Rectal smooth muscle tissue (tissue), 1 donor: Measurements from ENCODE around the gene FAM170A.

Experiments
- H3K27ac ChIP-seq: one replicate; pipeline ENCODE4 v1.7.0; 2013; ENCODE audit warnings: low read depth, low read length, inconsistent platforms
- H3K27me3 ChIP-seq: one replicate; pipeline ENCODE4 v1.7.0; 2013; ENCODE audit warnings: low read length; ENCODE audit not compliant: control insufficient read depth, insufficient read depth
- H3K36me3 ChIP-seq: one replicate; pipeline ENCODE4 v1.7.0; 2013; ENCODE audit warnings: low read length; ENCODE audit not compliant: control insufficient read depth, insufficient read depth
- H3K4me1 ChIP-seq: one replicate; pipeline ENCODE4 v1.7.0; 2013; ENCODE audit warnings: low read length; ENCODE audit not compliant: control insufficient read depth, insufficient read depth
- H3K4me3 ChIP-seq: one replicate; pipeline ENCODE4 v1.7.0; 2013; ENCODE audit warnings: low read length
- H3K9ac ChIP-seq: one replicate; pipeline ENCODE4 v1.7.0; 2013; ENCODE audit warnings: low read length

FAM170A gene

DNA sequence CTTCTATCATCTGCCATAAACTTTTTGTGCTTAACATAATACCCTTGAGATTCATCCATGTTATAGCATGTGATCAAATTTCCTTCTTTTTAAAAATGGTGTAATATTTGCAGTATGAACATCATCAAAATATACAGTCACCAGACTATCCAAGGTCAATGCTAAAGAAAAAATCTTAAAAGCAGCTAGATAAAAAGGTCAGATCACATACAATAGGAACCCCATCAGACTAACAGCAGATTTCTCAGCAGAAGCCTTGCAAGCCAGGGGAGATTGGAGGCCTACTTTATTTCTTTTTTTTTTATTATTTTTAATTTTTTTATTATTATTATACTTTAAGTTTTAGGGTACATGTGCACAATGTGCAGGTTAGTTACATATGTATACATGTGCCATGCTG is 37.2 kb downstream of the FAM170A start:
- H3K27ac ChIP-seq = no peak overlapping the region
- no peaks in the 10 kb centered on the region for H3K36me3 ChIP-seq
- H3K9ac ChIP-seq = no peak overlapping the region
- no peaks in the 10 kb centered on the region for H3K27me3 ChIP-seq
- H3K4me1 ChIP-seq = no peaks in the 10 kb centered on the region
- no peak overlapping the region for H3K4me3 ChIP-seq

DNA sequence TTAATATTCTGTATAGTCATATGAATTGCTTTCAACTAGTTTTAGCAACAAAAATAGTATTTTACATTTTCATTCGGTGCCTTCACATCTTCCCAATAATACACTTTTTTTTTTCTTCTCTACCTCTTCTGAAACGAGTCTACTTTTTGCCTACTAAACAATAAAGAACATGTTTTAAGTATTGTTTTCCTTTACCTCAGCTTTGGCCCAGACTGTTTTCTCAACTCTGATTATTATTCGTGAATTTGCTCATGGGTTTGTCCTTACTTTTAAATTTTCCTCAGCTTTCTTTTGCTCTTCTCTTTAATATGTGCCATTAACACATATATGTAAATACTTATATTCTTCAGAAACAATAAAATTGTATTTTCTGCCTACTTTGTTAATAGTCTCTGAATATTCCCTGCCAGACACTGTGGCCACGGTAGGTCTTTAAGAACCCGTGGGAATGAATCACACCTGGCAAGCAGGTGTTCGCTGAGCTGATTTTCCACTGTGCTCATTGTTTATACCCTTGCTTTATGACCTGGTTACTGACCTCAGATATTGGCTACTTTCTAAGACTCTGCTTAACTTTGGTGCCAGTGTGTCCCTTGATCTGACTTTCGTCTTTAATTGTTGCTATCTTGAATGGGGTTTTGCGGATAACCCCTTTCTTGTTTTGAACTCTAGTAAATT is 49.1 kb downstream of the FAM170A start:
- no peaks in the 10 kb centered on the region for H3K27me3 ChIP-seq
- H3K36me3 ChIP-seq = no peaks in the 10 kb centered on the region
- H3K4me3 ChIP-seq = no peak overlapping the region
- no peaks in the 10 kb centered on the region for H3K4me1 ChIP-seq
- no peak overlapping the region for H3K9ac ChIP-seq
- no peak overlapping the region for H3K27ac ChIP-seq

DNA sequence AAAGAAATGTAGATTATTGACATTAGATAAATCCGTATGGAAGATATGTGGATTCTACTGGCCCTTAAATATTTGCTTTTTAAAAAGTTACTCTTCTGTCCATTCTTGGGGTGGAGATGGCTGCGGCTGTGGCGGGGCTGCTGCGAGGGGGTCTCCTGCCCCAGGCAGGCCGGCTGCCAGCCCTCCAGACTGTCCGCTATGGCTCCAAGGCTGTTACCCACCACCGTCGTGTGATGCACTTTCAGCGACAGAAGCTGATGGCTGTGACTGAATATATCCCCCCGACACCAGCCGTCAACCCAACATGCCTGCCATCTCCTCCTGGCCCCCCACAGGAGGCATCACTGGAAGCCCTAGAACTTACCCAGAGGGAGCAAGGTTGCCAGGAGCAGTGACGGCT is 50.7 kb downstream of the FAM170A start:
- no peaks in the 10 kb centered on the region for H3K4me1 ChIP-seq
- H3K27me3 ChIP-seq = no peaks in the 10 kb centered on the region
- no peak overlapping the region for H3K4me3 ChIP-seq
- no peak overlapping the region for H3K27ac ChIP-seq
- H3K36me3 ChIP-seq = no peaks in the 10 kb centered on the region
- H3K9ac ChIP-seq = no peak overlapping the region

DNA sequence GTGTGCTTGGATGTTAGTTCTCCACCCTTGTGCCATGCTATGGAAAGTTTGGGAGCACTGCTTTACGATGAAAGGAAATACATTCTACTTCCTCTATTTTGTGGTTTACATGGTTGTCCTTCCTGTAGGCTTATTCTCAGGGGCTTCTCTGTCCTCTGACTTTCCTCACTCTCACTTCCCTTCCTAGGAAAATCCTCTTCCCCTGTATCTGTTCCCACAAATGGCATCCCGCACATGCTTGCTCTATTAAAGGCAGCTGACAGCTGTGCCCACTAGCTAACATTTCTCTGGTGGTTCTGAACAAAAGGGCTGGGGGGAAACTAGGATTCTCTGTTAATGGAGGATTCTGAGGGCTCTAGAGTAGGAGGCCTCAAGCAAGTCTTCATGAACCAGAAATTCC is 52.4 kb downstream of the FAM170A start:
- H3K4me3 ChIP-seq = no peak overlapping the region
- no peak overlapping the region for H3K9ac ChIP-seq
- no peak overlapping the region for H3K27ac ChIP-seq
- no peaks in the 10 kb centered on the region for H3K27me3 ChIP-seq
- H3K36me3 ChIP-seq = no peaks in the 10 kb centered on the region
- H3K4me1 ChIP-seq = no peaks in the 10 kb centered on the region

DNA sequence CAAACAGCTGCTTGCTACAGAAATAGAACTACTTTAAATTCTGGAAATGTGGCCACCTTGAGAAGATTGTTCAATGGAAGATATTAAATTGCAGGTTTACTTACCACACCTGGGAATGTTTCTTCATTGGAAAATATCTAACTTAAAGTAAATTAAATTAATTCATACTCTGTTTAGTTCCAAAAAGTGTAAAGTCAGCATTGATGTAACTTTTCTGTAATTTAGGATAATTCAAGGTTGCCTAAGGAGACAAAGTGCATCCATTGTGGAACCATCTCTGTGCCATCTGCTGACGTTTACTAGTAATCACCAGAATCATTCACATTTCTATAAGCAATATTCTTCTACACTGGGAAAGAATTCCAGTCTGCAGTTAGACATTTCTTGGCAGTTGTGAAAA is 53.0 kb downstream of the FAM170A start:
- Histone ChIP-seq H3K27me3 (no peaks in the 10 kb centered on the region), H3K4me3 (no peak overlapping the region), H3K9ac (no peak overlapping the region), H3K4me1 (no peaks in the 10 kb centered on the region), H3K36me3 (no peaks in the 10 kb centered on the region), H3K27ac (no peak overlapping the region)
